Endothelial cell of umbilical vein (primary cell): ENCODE data around the gene MINDY4. TPM values are rescaled to one million over a fixed set of nuclear protein-coding genes. Genes with fewer than 3 reads are reported as not detected.
"Not testable (repeated sequence)": the region's sequence is repeated elsewhere in the genome, so short reads cannot be mapped to it uniquely, and the experiment has no call there.

ENCODE experiments used
- BruUV-seq: library from RNA; stranded (reverse); fragments of 400-500 nt; replicated peaks from 2 replicates; lab custom pipeline; 2021; lab: Mats Ljungman, UMichigan
- CTCF ChIA-PET: fragments of 300-600, 350-600 bp; sonication (Branson Sonifier 250); formaldehyde crosslinking; loops from one replicate; lab custom pipeline; 2021; ENCODE audit warnings: antibody characterized with exemption, inconsistent platforms; lab: Charles Lee
- POLR2A ChIA-PET: fragments of 300-600, 350-600 bp; sonication (Branson Sonifier 250); formaldehyde crosslinking; loops from one replicate; lab custom pipeline; 2021; ENCODE audit warnings: antibody characterized with exemption, inconsistent platforms; lab: Charles Lee
- DNase-seq: peaks from one replicate; pipeline ENCODE4 v3.0.0-alpha.2; 2011; ENCODE audit warnings: low read depth, low spot score
- FAIRE-seq: peaks from 2 replicates; lab custom pipeline; 2011; peaks lifted over from hg19 to GRCh38; lab: Jason Lieb, UNC
- H2AFZ ChIP-seq: 2 replicates; pipeline ENCODE4 v1.6.0; 2012; ENCODE audit warnings: low read depth, low read length, control low read depth, inconsistent platforms
- H3K27ac ChIP-seq: 2 replicates; pipeline ENCODE4 v1.5.1; 2011; ENCODE audit warnings: low read depth, mild to moderate bottlenecking, control low read depth, low read length, moderate library complexity; ENCODE audit not compliant: insufficient read depth
- H3K27me3 ChIP-seq, 2 experiments: 2 replicates each; pipeline versions ENCODE4 v1.6.0 to v1.6.1; 2011; ENCODE audit warnings: low read length in 2 of 2, mixed read lengths in 1 of 2; ENCODE audit not compliant: control insufficient read depth in 2 of 2, insufficient read depth in 2 of 2
- H3K36me3 ChIP-seq, 2 experiments: 2 replicates in 1 of 2; 3 replicates in 1 of 2; pipeline ENCODE4 v1.5.1; 2011; ENCODE audit warnings: low read length in 2 of 2, mild to moderate bottlenecking in 1 of 2, moderate library complexity in 1 of 2; ENCODE audit not compliant: control insufficient read depth in 2 of 2, insufficient read depth in 2 of 2; ENCODE audit errors: extremely low read depth in 1 of 2
- H3K4me1 ChIP-seq: 3 replicates; pipeline ENCODE4 v1.5.1; 2011; ENCODE audit warnings: mild to moderate bottlenecking, low read length; ENCODE audit not compliant: control insufficient read depth, insufficient read depth; ENCODE audit errors: extremely low read depth
- H3K4me2 ChIP-seq: 2 replicates; pipeline ENCODE4 v1.6.1; 2011; ENCODE audit warnings: low read length, control low read depth, mixed read lengths; ENCODE audit not compliant: insufficient read depth
- H3K4me3 ChIP-seq, 3 experiments: fragments of 200-600 bp in 1 of 3; sonication (generic), shearing (Covaris generic) in 1 of 3; replicated peaks in 1 of 3; 2 replicates each; pipeline ENCODE4 v1.5.1; 2011 to 2016; ENCODE audit warnings: control low read depth in 3 of 3, low read length in 3 of 3, mild to moderate bottlenecking in 2 of 3, inconsistent platforms in 1 of 3, low read depth in 1 of 3, moderate library complexity in 1 of 3; ENCODE audit not compliant: insufficient read depth in 1 of 3
- H3K79me2 ChIP-seq: 2 replicates; pipeline ENCODE4 v1.6.0; 2012; ENCODE audit warnings: low read length, inconsistent platforms; ENCODE audit not compliant: control insufficient read depth, insufficient read depth
- H3K9ac ChIP-seq: replicated peaks from 2 replicates; pipeline ENCODE3; 2011; ENCODE audit warnings: low read length, control low read depth; ENCODE audit not compliant: insufficient read depth; ENCODE audit errors: extremely low read depth
- H3K9me1 ChIP-seq: replicated peaks from 3 replicates; pipeline ENCODE4 v1.6.0; 2011; ENCODE audit warnings: mild to moderate bottlenecking, low read length; ENCODE audit not compliant: control insufficient read depth, insufficient read depth; ENCODE audit errors: extremely low read depth
- H3K9me3 ChIP-seq: replicated peaks from 2 replicates; pipeline ENCODE4 v1.5.1; 2012; ENCODE audit warnings: low read length, inconsistent platforms; ENCODE audit not compliant: control insufficient read depth, insufficient read depth
- H4K20me1 ChIP-seq: replicated peaks from 2 replicates; pipeline ENCODE3; 2011; ENCODE audit warnings: mild to moderate bottlenecking, low read length; ENCODE audit not compliant: control insufficient read depth, insufficient read depth; ENCODE audit errors: extremely low read depth
- CTCF ChIP-seq, 2 donors: IDR thresholded peaks; 1 replicate in 1 of 2; 2 replicates in 1 of 2; pipeline ENCODE4 v1.5.1; 2011; ENCODE audit warnings: low read length in 2 of 2, mild to moderate bottlenecking in 2 of 2, moderate library complexity in 2 of 2, control low read depth in 1 of 2, inconsistent platforms in 1 of 2, low read depth in 1 of 2; ENCODE audit not compliant: insufficient read depth in 1 of 2; ENCODE audit errors: extremely low read depth in 1 of 2
- EZH2 ChIP-seq: IDR thresholded peaks from 2 replicates; pipeline ENCODE4 v1.6.1; 2012; ENCODE audit warnings: borderline replicate concordance, low read depth, mild to moderate bottlenecking, moderate library complexity, low read length, inconsistent platforms; ENCODE audit not compliant: severe bottlenecking
- FOS ChIP-seq: IDR thresholded peaks from 2 replicates; pipeline ENCODE4 v1.6.1; 2011; ENCODE audit warnings: mild to moderate bottlenecking, low read length, moderate library complexity, borderline replicate concordance; ENCODE audit not compliant: insufficient read depth
- GATA2 ChIP-seq: IDR thresholded peaks from 2 replicates; pipeline ENCODE4 v1.7.0; 2011; ENCODE audit warnings: low read depth, mild to moderate bottlenecking, moderate library complexity, mixed read lengths, low read length; ENCODE audit not compliant: insufficient read length, insufficient read depth
- JUN ChIP-seq: IDR thresholded peaks from 2 replicates; pipeline ENCODE4 v1.6.1; 2011; ENCODE audit warnings: borderline replicate concordance, low read depth; ENCODE audit not compliant: insufficient read length, insufficient read depth
- MAX ChIP-seq: IDR thresholded peaks from 2 replicates; pipeline ENCODE4 v1.6.1; 2011; ENCODE audit not compliant: insufficient read depth, insufficient read length
- MYC ChIP-seq: IDR thresholded peaks from one replicate; pipeline ENCODE4 v1.6.1; 2011; ENCODE audit warnings: mild to moderate bottlenecking, low read depth, low read length
- POLR2A ChIP-seq: IDR thresholded peaks from 2 replicates; pipeline ENCODE4 v1.6.1; 2012; ENCODE audit warnings: low read depth, mild to moderate bottlenecking, control low read depth, low read length
- POLR2AphosphoS5 ChIP-seq: IDR thresholded peaks from 2 replicates; pipeline ENCODE4 v1.6.1; 2012; ENCODE audit warnings: low read depth, mild to moderate bottlenecking, control low read depth, low read length, moderate library complexity; ENCODE audit not compliant: insufficient read depth
- dilution Hi-C: fragments of 300-500 bp; cut with MboI; formaldehyde crosslinking; loops from one replicate; pipeline ENCODE4 v1.15.0; 2019; ENCODE audit warnings: low sequenced_read_pairs; ENCODE audit not compliant: extremely low pct_ligation_motif_present
- intact Hi-C: fragments of 100-400 bp; cut with micrococcal nuclease; formaldehyde crosslinking; loops from one replicate; pipeline ENCODE4 v1.10.0; 2022
- polyA plus RNA-seq, 4 experiments: library from polyadenylated mRNA; depleted of rRNA in 3 of 4; stranded (reverse) in 3 of 4; unstranded in 1 of 4; fragments of >200 nt; gene quantifications; 2 replicates each; pipeline versions ENCODE4 v1.2.1 to v1.2.3, GENCODE V29; 2011 to 2012; ENCODE audit warnings: missing spikeins in 1 of 4
- total RNA-seq: library from RNA; stranded (reverse); gene quantifications from 2 replicates; pipeline ENCODE4 v1.2.3, GENCODE V29; 2021

The MINDY4 gene
- total and polyA plus RNA-seq, 2 donors (not counting 3 experiments of a cell fraction or from before 2014, with no cell fraction given), result 2.2 to 4.7 TPM

- TF ChIP-seq POLR2A (no peak), JUN (no peak), POLR2AphosphoS5 (no peak), MAX (no peak), GATA2 (no peak), EZH2 (no peak), FOS (no peak), MYC (no peak), CTCF (IDR thresholded peaks at IDR 0.05; ENCODE audit: extremely low read depth in 1 of 2, insufficient read depth in 1 of 2, low read depth in 1 of 2, low read length in 2 of 2) (no peak)
- intact Hi-C loops (no loop called here), dilution Hi-C loops (no loop called here)
- ChIA-PET CTCF (no interaction called here), POLR2A (no interaction called here)
- H3K79me2 ChIP-seq, result no peaks in the 10 kb centered on the region
- no peak overlapping the region for H2AFZ ChIP-seq
- no TSS peak for BruUV-seq
- no peaks in the 10 kb centered on the region for H3K9me1 ChIP-seq
- no peaks in the 10 kb centered on the region for H3K27me3 ChIP-seq
- FAIRE-seq (no peak), DNase-seq (no peak)
- H3K4me1 ChIP-seq, result no peaks in the 10 kb centered on the region
- no peak overlapping the region for H3K4me2 ChIP-seq
- no peaks in the 10 kb centered on the region for H3K36me3 ChIP-seq
- no peak overlapping the region for H3K27ac ChIP-seq
- no peak overlapping the region for H3K4me3 ChIP-seq
- no peaks in the 10 kb centered on the region for H3K9me3 ChIP-seq
- H3K9ac ChIP-seq, result no peak overlapping the region
- H4K20me1 ChIP-seq, result no peaks in the 10 kb centered on the region
Measured at GRCh38 chr7:30831936-30832335, 60.7 kb downstream of the MINDY4 start.

- H2AFZ ChIP-seq, BruUV-seq, FAIRE-seq, dilution Hi-C loops, H3K4me3 ChIP-seq, H4K20me1 ChIP-seq, DNase-seq, H3K9ac ChIP-seq, H3K9me1 ChIP-seq, H3K4me2 ChIP-seq, intact Hi-C loops, H3K36me3 ChIP-seq, H3K79me2 ChIP-seq, POLR2A ChIA-PET, H3K9me3 ChIP-seq, CTCF ChIA-PET, H3K27ac ChIP-seq, H3K4me1 ChIP-seq, H3K27me3 ChIP-seq: not testable (repeated sequence)
Measured at GRCh38 chr7:30834017-30834674, 62.9 kb downstream of the MINDY4 start.
